COLO668 (cell line): ENCODE measurements around the gene TMPRSS6.
A peak's percentile ranks its signal among the peaks of the same experiment; 100 is the strongest.
"Not testable (repeated sequence)": the region's sequence is repeated elsewhere in the genome, so short reads cannot be mapped to it uniquely, and the experiment has no call there.

Experiments
- DNase-seq: peaks from one replicate; lab custom pipeline; 2025; ENCODE audit not compliant: unreplicated experiment; lab: John Stamatoyannopoulos, UW

Gene TMPRSS6

GRCh38 chr22:37090920-37091695, 18.4 kb downstream of the TMPRSS6 start:
- DNase-seq: no peak

GRCh38 chr22:37089434-37089833, 20.1 kb downstream of the TMPRSS6 start:
- no peak for DNase-seq

GRCh38 chr22:37088750-37089408, 20.6 kb downstream of the TMPRSS6 start:
- DNase-seq: no peak

GRCh38 chr22:37088108-37088605, 21.4 kb downstream of the TMPRSS6 start:
- DNase-seq: no peak

- DNase-seq: no peak
These were observed 23.3 kb downstream of the TMPRSS6 start for GRCh38 chr22:37086184-37086583.

- no peak for DNase-seq
These were observed 25.1 kb downstream of the TMPRSS6 start for GRCh38 chr22:37084385-37084784.

GRCh38 chr22:37083914-37084313, 25.6 kb downstream of the TMPRSS6 start:
- DNase-seq: no peak

GRCh38 chr22:37082251-37082873, 27.2 kb downstream of the TMPRSS6 start:
- DNase-seq: no peak

GRCh38 chr22:37080838-37081237, 28.7 kb downstream of the TMPRSS6 start:
- no peak for DNase-seq

GRCh38 chr22:37080438-37080837, 29.1 kb downstream of the TMPRSS6 start:
- no peak for DNase-seq

GRCh38 chr22:37079668-37080171, 29.8 kb downstream of the TMPRSS6 start:
- no peak for DNase-seq

- no peak for DNase-seq
These were observed 30.4 kb downstream of the TMPRSS6 start for GRCh38 chr22:37079158-37079557.

- peak; percentile 33 for DNase-seq
These were observed 31.6 kb downstream of the TMPRSS6 start for GRCh38 chr22:37077802-37078448.

GRCh38 chr22:37075822-37076433, 33.6 kb downstream of the TMPRSS6 start:
- DNase-seq: no peak

GRCh38 chr22:37075046-37075445, 34.5 kb downstream of the TMPRSS6 start:
- no peak for DNase-seq

- no peak for DNase-seq
These were observed 35.0 kb downstream of the TMPRSS6 start for GRCh38 chr22:37074537-37074936.

GRCh38 chr22:37072673-37073072, 36.8 kb downstream of the TMPRSS6 start:
- DNase-seq: no peak

GRCh38 chr22:37071850-37072592, 37.5 kb downstream of the TMPRSS6 start:
- DNase-seq: not testable (repeated sequence)

GRCh38 chr22:37070744-37071143, 38.8 kb downstream of the TMPRSS6 start:
- DNase-seq: no peak

GRCh38 chr22:37070334-37070733, 39.2 kb downstream of the TMPRSS6 start:
- DNase-seq: no peak
